Measurements from ENCODE around the gene TFDP3.

DNA sequence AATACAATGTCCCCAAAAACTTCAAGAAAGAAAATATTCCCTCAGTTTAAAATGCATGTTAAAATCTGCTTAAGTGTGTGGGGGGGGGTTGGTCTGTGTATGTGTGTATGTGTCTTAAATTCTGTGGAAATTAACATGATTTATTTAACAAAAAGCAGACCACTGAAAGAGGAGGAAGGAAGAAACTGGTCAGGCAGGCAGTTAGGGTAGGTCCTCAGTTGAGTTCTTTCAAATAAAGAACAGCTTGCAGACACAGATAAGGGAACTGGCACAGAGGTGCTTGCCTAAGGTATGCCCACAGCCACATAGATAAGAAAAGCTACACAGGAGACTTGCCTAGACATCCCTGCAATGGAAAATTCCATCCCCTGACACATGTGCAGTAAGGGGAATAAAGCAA lies 28.8 kb upstream of the TFDP3 start:
- TF ChIP-seq, protein P1, sequence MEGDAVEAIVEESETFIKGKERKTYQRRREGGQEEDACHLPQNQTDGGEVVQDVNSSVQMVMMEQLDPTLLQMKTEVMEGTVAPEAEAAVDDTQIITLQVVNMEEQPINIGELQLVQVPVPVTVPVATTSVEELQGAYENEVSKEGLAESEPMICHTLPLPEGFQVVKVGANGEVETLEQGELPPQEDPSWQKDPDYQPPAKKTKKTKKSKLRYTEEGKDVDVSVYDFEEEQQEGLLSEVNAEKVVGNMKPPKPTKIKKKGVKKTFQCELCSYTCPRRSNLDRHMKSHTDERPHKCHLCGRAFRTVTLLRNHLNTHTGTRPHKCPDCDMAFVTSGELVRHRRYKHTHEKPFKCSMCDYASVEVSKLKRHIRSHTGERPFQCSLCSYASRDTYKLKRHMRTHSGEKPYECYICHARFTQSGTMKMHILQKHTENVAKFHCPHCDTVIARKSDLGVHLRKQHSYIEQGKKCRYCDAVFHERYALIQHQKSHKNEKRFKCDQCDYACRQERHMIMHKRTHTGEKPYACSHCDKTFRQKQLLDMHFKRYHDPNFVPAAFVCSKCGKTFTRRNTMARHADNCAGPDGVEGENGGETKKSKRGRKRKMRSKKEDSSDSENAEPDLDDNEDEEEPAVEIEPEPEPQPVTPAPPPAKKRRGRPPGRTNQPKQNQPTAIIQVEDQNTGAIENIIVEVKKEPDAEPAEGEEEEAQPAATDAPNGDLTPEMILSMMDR (IDR thresholded peaks at IDR 0.05) = no peak
- TF ChIP-seq POLR2A (IDR thresholded peaks at IDR 0.05) = no peak

Measured in Peyer's patch (tissue), 4 donors.